Fibroblast of the aortic adventitia (primary cell): ENCODE data around the gene SLC18B1. TPM values are rescaled to one million over a fixed set of nuclear protein-coding genes. Genes with fewer than 3 reads are reported as not detected.

Source experiments
- DNase-seq: peaks from one replicate; pipeline ENCODE4 v3.0.0-alpha.2; 2010; ENCODE audit warnings: low read depth
- H3K4me3 ChIP-seq: 2 replicates; pipeline ENCODE4 v1.5.1; 2011; ENCODE audit warnings: low read depth, mild to moderate bottlenecking, control low read depth, low read length, moderate library complexity
- total RNA-seq: library from RNA; depleted of rRNA; stranded (reverse); fragments of >200 nt; gene quantifications from 2 replicates; pipeline ENCODE4 v1.2.3, GENCODE V29; 2012; ENCODE audit warnings: low replicate concordance
- TF ChIP-seq, protein P1 (sequence below): IDR thresholded peaks from 2 replicates; pipeline ENCODE4 v1.5.1; 2011; ENCODE audit warnings: mild to moderate bottlenecking, low read length, control low read depth, inconsistent platforms; ENCODE audit not compliant: insufficient read depth

Gene SLC18B1
- total RNA-seq, 1 donor = 17.8 TPM

DNA sequence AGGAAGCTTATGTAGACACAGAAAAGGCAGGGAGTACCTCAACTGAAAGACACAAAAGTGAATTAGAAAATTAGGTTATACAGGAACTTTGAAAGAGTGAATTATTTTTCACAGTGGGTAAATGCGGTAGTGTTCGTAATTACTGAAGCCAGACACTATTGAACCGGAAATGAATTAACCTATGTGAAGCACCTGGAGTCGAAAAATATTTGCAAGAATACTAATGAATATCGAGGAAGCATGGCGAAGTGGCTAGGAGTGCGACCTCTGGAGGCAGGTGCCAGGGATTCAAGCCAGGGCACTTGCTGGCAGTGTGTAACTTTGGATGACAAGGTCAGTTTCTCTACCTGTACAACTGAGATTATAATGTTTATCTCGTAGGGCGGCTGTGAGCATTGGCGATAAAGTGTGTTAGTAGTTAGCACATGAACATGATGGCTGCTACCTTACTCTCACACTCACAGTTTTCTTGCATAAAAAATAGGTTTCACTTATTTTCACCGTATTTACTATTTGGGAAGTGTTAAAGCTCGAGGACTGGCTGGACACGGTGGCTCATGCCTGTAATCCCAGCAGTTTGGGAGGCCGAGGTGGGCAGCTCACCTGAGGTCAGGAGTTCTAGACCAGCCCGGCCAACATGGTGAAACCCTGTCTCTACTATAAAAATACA, 567 bp upstream of the SLC18B1 start:
- peak; percentile 59 for DNase-seq
- TF ChIP-seq, protein P1, sequence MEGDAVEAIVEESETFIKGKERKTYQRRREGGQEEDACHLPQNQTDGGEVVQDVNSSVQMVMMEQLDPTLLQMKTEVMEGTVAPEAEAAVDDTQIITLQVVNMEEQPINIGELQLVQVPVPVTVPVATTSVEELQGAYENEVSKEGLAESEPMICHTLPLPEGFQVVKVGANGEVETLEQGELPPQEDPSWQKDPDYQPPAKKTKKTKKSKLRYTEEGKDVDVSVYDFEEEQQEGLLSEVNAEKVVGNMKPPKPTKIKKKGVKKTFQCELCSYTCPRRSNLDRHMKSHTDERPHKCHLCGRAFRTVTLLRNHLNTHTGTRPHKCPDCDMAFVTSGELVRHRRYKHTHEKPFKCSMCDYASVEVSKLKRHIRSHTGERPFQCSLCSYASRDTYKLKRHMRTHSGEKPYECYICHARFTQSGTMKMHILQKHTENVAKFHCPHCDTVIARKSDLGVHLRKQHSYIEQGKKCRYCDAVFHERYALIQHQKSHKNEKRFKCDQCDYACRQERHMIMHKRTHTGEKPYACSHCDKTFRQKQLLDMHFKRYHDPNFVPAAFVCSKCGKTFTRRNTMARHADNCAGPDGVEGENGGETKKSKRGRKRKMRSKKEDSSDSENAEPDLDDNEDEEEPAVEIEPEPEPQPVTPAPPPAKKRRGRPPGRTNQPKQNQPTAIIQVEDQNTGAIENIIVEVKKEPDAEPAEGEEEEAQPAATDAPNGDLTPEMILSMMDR = peak; percentile 77

DNA sequence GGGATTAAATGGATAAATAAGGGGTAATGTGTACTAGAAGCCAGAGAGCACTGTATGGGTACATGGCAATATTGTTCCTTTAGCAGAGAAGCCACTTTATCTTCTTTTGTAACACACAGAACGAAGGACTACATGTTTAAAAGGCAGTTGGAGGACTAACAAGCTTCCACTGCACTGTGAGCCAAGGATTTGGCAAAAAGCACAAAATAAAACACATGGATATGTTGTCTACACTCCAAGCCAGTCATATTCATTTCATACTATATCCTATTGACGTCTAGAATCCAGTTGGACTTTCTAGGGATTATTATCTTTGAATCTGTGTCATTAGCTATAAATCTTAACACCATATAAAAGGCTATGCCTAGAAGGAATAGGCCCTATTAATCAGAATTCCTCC, 3.0 kb downstream of the SLC18B1 start:
- TF ChIP-seq, protein P1 = no peak
- no peak overlapping the region for H3K4me3 ChIP-seq
- DNase-seq = no peak

More for the DNA sequence above, 567 bp upstream of the SLC18B1 start:
- peak overlapping the region; percentile 77 for H3K4me3 ChIP-seq

DNA sequence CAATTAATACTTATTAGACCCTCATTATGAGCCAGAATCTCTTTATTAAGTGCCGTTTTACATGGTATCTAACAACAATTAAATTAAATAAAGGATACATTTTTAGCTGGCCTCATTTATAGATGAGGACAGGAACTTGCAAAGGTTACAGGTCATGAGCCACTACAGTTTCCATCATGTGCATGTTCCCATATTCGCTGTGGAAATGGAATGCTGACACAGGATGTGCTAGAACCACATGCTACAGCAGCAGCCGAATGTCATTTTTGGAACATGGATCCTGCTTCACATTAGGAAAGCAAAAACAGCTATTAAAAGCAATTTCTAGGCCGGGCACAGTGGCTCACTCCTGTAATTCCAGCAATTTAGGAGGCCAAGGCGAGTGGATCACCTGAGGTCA, 5.9 kb downstream of the SLC18B1 start:
- TF ChIP-seq, protein P1 = no peak
- no peak for DNase-seq
- no peak overlapping the region for H3K4me3 ChIP-seq

DNA sequence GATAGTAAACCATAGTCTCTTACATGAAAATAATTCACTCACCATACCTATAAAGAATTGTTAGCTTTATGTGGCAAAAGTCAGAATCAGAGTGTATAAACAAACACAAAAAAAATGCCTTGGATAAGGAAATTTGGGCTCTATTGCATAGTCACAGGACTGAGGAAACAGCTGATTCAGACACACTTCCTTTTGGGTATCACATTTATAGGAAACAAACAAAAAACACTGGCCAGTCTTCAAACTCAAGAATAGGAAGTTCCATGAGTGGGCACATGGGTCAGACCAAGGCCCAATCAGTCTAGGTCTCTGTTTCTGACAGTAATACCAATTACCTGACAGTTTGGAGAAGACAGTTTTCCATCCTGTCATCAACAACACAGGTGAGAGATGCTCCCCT, 8.0 kb downstream of the SLC18B1 start:
- H3K4me3 ChIP-seq = no peak overlapping the region
- TF ChIP-seq, protein P1 = no peak

DNA sequence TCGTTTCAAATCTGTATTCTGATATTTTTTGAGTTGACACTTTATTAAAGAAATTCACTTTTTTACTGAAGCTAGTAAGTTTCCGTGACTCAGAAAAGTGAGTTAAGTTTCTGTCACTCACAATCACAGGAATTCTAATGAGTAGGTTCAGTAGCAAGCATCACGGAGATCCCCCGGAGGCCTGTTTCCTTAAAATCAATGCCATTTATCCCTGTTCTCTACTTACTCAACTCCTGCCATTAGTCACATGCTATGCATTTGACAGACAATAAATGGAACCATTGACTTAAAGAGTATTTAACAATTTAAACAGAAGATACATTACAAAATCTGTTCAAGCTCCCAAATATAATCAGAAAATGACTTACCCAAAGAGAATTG, 9.1 kb downstream of the SLC18B1 start:
- TF ChIP-seq, protein P1 = no peak
- H3K4me3 ChIP-seq = no peak overlapping the region
- no peak for DNase-seq

More for the DNA sequence above, 8.0 kb downstream of the SLC18B1 start:
- DNase-seq = no peak

DNA sequence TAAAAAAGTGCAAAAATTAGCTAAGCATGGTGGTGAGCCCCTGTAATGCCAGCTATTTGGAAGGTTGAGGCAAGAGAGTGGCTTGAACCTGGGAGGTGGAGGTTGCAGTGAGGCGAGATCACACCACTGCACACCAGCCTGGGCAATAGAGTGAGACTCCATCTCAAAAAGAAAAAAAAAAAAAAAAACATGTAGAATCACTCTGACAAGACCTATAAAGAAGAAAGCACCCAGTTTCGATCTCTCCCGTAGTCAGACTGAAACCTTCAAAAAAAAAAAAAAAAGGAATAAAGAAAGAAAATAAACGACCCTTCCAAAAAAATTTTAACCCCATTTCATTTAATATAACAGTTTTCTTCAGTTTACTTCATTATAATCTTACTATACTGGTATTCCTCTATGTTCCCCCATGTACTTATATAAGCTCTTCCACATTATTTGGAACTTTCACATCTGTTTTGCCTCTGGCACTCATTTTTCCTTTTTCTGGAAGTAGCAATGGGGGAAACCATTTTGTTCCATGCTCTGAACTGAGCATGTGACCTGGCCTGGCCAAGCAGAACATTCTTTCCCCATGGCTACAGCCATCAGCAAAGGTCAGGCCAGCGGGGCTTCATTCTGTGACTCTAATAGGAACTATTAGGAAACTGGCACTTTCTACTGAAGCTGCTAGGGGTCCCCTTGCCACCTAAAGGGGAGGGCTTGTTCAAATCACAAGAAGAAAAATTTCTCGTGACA, 9.6 kb downstream of the SLC18B1 start:
- TF ChIP-seq, protein P1 = no peak
- no peak overlapping the region for H3K4me3 ChIP-seq
- DNase-seq = no peak
